Effector memory CD4-positive, alpha-beta T cell (primary cell): Measurements from ENCODE around the gene PALLD.
"Not testable (repeated sequence)": the region's sequence is repeated elsewhere in the genome, so short reads cannot be mapped to it uniquely, and the experiment has no call there.

Experiments
- DNase-seq, 3 donors: peaks; one replicate each; pipeline ENCODE4 v3.0.0-alpha.2; 2020
- H3K27ac ChIP-seq: 2 replicates; pipeline ENCODE4 v1.7.0; 2013; ENCODE audit warnings: mild to moderate bottlenecking, low read length, moderate library complexity; ENCODE audit not compliant: insufficient read depth, poor library complexity, severe bottlenecking
- H3K27me3 ChIP-seq: replicated peaks from 2 replicates; pipeline ENCODE4 v1.7.0; 2013; ENCODE audit warnings: mild to moderate bottlenecking, low read length; ENCODE audit not compliant: insufficient read depth, control insufficient read depth, poor library complexity, severe bottlenecking
- H3K36me3 ChIP-seq: 2 replicates; pipeline ENCODE4 v1.7.0; 2013; ENCODE audit warnings: mild to moderate bottlenecking, low read length, moderate library complexity; ENCODE audit not compliant: control insufficient read depth, insufficient read depth
- H3K4me1 ChIP-seq: 2 replicates; pipeline ENCODE4 v1.7.0; 2013; ENCODE audit warnings: low read length, mild to moderate bottlenecking; ENCODE audit not compliant: control insufficient read depth, insufficient read depth, poor library complexity, severe bottlenecking
- H3K4me3 ChIP-seq: 2 replicates; pipeline ENCODE4 v1.7.0; 2013; ENCODE audit warnings: low read length, low read depth, mild to moderate bottlenecking; ENCODE audit not compliant: insufficient read depth, poor library complexity, severe bottlenecking
- H3K9me3 ChIP-seq: 2 replicates; pipeline ENCODE4 v1.7.0; 2013; ENCODE audit warnings: mild to moderate bottlenecking, low read length, moderate library complexity; ENCODE audit not compliant: control insufficient read depth

PALLD gene

DNA sequence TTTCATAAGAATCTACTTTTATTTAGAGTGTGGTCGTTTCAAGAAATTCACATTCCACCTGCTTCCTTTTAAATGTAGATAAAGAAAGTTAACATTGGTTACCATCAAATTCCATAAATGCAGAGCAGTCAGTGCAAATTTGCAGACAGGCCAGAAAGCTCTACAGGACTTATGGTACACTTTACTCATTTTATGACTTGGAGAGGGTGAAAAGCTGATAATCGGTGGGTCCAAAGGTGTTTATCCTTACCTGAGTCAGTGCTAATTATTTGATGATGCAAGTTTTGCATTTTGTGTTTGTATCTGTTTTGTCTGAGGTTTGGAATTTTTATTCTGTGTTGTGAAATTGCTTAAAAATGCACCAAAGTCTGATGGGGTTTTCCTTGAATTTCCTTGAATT lies 193.3 kb downstream of the PALLD start:
- Histone ChIP-seq H3K36me3 (no peaks in the 10 kb centered on the region), H3K27me3 (no peaks in the 10 kb centered on the region), H3K4me3 (no peak overlapping the region), H3K4me1 (no peaks in the 10 kb centered on the region), H3K27ac (no peak overlapping the region), H3K9me3 (no peaks in the 10 kb centered on the region)
- DNase-seq, result no peak

DNA sequence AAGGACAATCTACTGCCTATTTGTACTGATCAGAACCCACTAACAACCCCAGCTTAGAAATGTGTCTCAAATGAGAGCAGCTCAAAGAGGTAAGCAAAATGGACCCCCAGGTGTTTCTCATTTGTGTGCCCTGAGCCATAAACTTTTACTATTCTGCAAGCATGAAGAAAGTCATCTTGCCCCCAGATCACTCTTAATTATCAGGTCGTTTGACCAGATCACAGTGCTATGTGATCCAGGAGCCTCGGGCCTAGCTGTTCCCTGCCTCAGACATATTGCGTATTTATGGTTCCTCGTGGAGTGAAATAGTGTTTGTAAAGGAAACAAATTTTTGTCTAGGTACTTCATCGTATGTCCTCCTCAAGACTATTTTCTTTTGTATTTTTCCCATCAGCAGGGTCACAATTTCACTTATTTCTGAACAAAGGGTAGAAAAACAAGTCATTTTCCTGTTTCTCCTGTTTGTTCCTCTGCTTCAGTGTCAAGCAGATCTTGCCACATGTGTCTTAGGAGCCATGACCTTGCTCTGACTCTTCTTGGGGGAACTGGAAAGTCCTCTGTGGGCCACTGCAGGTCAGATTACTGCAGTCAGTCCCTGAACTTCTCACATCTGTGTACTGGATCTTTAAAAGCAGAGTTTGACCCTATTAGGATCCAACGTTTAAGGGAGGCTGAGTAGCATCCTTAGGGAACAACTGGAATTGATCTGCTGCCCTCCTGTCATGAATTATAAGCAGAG lies 194.9 kb downstream of the PALLD start:
- DNase-seq, result no peak
- Histone ChIP-seq H3K36me3 (no peaks in the 10 kb centered on the region), H3K9me3 (no peaks in the 10 kb centered on the region), H3K4me1 (no peaks in the 10 kb centered on the region), H3K27me3 (no peaks in the 10 kb centered on the region), H3K4me3 (no peak overlapping the region), H3K27ac (no peak overlapping the region)

DNA sequence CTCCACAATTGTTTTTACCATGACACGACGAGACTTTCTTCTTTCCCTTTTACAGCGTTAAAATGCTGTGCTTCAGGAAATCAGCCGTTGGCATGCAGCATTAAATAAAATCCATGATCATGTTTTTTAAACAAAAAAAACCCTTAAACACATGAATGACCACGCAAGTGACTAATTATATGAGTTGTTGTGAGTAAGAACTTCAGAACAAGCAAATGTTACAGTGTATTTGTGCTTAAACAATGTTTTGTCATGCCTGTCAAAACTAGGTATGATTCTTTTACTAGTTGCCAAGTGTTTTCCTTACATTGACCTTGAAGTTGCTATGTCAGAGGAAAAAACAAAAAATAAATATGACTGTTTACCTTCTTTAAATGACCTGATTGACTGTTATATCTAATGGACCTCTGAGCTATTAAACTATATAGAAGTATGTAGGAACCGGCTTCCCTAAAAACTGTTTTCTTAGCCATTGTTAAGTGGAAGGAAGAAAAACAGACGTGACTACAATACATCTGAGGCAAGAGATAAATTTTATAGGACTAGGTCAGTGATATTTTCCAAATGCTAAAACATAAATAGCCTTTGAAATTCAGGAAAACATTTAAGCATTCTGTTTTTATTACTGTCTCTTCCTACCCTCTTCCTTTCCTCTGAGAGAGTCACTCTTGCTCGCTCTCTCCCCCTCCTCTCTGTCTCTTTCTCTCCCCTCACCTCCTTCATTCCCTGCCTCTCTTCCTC lies 197.1 kb downstream of the PALLD start:
- H3K27me3 ChIP-seq, result no peaks in the 10 kb centered on the region
- no peak overlapping the region for H3K27ac ChIP-seq
- H3K9me3 ChIP-seq, result no peaks in the 10 kb centered on the region
- no peaks in the 10 kb centered on the region for H3K4me1 ChIP-seq
- H3K36me3 ChIP-seq, result no peaks in the 10 kb centered on the region
- no peak for DNase-seq
- H3K4me3 ChIP-seq, result no peak overlapping the region

DNA sequence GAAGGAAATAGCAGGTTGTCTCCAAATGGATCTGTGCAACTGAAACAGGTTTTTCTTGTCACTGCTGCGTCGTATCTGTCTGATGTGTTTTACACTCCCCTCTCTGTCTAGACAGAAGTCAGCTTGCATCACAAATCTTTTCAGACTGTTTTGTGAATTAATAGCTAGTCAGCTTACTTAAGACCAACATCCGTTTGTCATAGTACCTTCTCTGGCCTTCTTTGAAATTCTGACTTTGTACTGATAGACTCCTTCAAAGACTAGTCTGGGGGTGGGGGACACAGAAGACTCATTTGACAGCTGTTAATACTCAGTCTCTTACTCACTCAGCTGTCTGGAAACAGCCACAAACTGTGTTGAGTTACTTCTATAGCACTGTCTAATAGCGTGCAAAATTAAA lies 197.8 kb downstream of the PALLD start:
- Histone ChIP-seq H3K27ac (no peak overlapping the region), H3K4me3 (no peak overlapping the region), H3K27me3 (no peaks in the 10 kb centered on the region), H3K36me3 (no peaks in the 10 kb centered on the region), H3K9me3 (no peaks in the 10 kb centered on the region), H3K4me1 (no peaks in the 10 kb centered on the region)
- DNase-seq, result no peak

DNA sequence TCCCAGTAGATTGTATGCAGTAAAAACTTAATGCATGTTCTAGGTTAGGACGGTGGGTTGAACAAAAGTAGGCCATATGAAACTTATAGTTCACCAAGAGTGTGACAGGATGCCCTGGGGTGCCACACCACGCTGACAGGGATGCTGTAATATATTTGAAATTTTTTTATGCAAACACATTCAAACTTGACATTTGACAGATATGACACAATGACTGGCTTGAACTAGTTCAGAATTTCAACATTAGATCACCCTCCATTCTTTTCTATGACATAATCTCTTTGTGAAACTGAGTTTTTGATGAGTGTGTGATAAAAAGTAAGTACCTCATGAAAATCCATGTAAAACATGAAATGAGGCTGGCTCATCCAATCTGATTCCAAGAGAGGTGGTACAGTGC lies 198.4 kb downstream of the PALLD start:
- H3K27me3 ChIP-seq, result no peaks in the 10 kb centered on the region
- H3K4me1 ChIP-seq, result no peaks in the 10 kb centered on the region
- no peaks in the 10 kb centered on the region for H3K36me3 ChIP-seq
- no peak overlapping the region for H3K27ac ChIP-seq
- H3K9me3 ChIP-seq, result no peaks in the 10 kb centered on the region
- DNase-seq, result no peak
- no peak overlapping the region for H3K4me3 ChIP-seq

DNA sequence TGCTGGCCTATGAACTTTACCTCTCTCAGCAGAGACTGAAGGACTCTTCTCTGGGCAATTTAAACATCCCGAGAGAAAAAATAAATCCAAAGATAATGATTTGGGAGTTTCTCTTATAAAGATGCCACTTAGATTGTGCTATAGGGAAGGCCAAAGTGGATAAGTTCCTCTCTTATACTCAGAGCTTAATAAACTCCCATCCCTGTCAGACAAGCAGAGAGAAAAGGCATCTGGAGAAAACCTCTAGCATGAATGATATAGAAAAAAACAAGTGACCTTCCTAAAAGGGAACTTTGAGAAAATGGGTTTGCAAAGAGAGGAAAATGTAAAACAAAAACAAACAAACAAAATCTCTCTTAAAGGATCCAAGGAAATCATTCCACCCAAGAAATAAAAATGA lies 199.4 kb downstream of the PALLD start:
- Histone ChIP-seq H3K27me3 (no peaks in the 10 kb centered on the region), H3K36me3 (no peaks in the 10 kb centered on the region), H3K4me3 (no peak overlapping the region), H3K4me1 (no peaks in the 10 kb centered on the region), H3K9me3 (no peaks in the 10 kb centered on the region), H3K27ac (no peak overlapping the region)
- no peak for DNase-seq

DNA sequence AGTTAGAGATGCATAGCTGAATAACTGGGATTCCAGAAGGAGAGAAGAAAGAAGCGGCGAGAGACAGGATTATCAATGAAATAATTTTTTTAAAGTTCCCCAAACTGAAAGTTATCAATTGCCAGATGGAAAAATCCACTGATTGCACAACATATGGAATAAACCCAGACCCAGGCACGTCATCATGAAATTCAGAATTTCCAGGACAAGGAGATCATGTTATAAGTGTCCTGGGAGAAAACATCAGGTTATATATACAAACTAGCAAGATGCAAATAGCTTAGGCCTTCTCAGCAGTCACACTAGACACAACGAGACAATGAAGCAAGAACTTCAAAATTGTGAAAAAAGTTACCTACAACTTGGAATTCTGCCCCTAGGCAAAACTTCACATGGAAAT lies 200.0 kb downstream of the PALLD start:
- DNase-seq, result no peak
- no peaks in the 10 kb centered on the region for H3K27me3 ChIP-seq
- H3K4me3 ChIP-seq, result no peak overlapping the region
- H3K36me3 ChIP-seq, result no peaks in the 10 kb centered on the region
- H3K4me1 ChIP-seq, result no peaks in the 10 kb centered on the region
- no peaks in the 10 kb centered on the region for H3K9me3 ChIP-seq
- H3K27ac ChIP-seq, result no peak overlapping the region

DNA sequence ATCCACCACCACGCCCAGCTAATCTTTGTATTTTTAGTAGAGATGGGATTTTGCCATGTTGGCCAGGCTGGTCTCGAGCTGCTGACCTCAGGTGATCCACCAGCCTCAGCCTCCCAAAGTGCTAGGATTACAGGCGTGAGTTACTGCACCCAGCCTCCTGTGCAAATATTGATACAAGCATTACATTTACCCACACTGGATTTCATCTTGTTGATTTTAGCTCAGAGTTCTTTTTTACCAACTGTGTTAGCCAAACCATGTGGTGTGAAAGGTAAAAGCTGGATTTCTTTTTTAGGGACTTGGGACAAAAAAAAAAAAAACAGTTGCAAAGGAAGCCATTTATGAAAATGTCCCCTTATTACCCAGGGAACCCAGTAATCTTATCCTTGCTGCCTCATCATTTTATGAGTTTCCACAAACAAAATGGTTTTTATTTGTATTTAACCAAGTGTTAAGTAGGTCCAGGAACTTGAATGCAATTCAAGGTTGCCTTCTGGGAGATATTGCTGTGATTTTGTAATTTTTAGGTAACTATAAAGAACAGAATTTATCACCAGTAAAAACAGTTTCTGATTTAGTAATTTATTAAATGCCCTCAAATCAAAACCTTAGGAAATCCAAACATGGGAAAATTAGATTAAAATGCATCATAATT lies 202.5 kb downstream of the PALLD start:
- Histone ChIP-seq H3K27ac (no peak overlapping the region), H3K36me3 (no peaks in the 10 kb centered on the region)

DNA sequence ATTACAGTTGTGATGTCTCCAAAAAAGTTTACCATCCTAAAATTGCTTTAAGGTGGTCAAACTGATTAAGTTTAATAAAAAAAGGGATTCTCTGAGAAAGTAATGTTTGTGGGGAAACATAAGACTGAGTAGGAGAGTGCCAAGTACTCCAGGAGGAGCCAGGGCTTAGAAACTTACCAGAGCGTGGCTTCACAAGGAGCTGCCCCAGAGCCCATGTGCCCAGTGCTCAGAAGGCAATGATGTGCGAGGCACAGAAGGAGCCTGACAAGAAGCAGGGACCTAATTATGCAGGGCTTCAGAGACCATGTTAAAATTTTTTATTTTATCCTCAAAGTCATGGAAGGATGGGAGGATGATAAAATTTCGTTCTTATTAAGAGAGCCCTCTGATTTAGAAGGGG lies 204.2 kb downstream of the PALLD start:
- DNase-seq, result no peak
- Histone ChIP-seq H3K36me3 (no peaks in the 10 kb centered on the region), H3K4me3 (no peak overlapping the region), H3K4me1 (no peaks in the 10 kb centered on the region), H3K9me3 (no peaks in the 10 kb centered on the region), H3K27me3 (no peaks in the 10 kb centered on the region), H3K27ac (no peak overlapping the region)

More for the DNA sequence above, 202.5 kb downstream of the PALLD start:
- Histone ChIP-seq H3K4me1 (no peaks in the 10 kb centered on the region), H3K27me3 (no peaks in the 10 kb centered on the region), H3K4me3 (no peak overlapping the region), H3K9me3 (no peaks in the 10 kb centered on the region)
- DNase-seq, result no peak

DNA sequence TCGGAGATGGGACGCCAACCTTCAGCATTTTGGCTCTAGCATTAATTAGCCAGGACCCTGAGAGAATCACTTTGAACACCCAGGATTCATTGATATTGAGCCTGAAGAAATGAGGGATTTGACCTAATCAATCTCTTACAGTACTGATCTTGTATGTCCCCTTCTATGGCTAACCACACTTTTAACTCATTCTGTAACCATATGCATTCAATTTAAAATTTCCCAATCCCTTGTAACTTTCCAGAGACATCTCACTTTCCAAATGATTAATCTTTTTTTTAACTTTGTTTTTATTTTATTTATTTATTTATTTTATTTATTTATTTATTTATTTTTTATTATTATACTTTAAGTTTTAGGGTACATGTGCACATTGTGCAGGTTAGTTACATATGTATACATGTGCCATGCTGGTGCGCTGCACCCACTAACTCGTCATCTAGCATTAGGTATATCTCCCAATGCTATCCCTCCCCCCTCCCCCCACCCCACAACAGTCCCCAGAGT lies 205.8 kb downstream of the PALLD start:
- H3K27me3 ChIP-seq, H3K36me3 ChIP-seq, H3K9me3 ChIP-seq, H3K4me3 ChIP-seq, H3K27ac ChIP-seq, H3K4me1 ChIP-seq, DNase-seq: not testable (repeated sequence)
